Left lung (tissue), 10 donors: ENCODE data around the gene SPATA31C1. TPM values are rescaled to one million over a fixed set of nuclear protein-coding genes. Genes with fewer than 3 reads are reported as not detected.

Experiments
- ATAC-seq: fragments of 200-7000 bp; cut with Tn5 transposase; one replicate; pipeline ENCODE4 v1.9.1; 2020; ENCODE audit warnings: moderate library complexity
- DNase-seq, 4 donors: peaks; one replicate each; pipeline ENCODE4 v3.0.0-alpha.2; 2013 to 2020
- H3K27ac ChIP-seq, 2 donors: fragments of 200-600 bp; sonication (generic) in 1 of 2; one replicate each; pipeline versions ENCODE4 v1.5.0 to v1.8.0; 2020 to 2021
- H3K27me3 ChIP-seq, 2 donors: fragments of 200-600 bp; sonication (generic) in 1 of 2; one replicate each; pipeline versions ENCODE4 v1.5.0 to v1.8.0; 2020 to 2021
- H3K36me3 ChIP-seq, 2 donors: fragments of 200-600 bp; sonication (generic) in 1 of 2; one replicate each; pipeline versions ENCODE4 v1.5.0 to v1.8.0; 2020 to 2021
- H3K4me1 ChIP-seq, 2 donors: fragments of 200-600 bp; one replicate each; pipeline ENCODE4 v1.8.0; 2021
- H3K4me3 ChIP-seq, 2 donors: fragments of 200-600 bp; sonication (generic) in 1 of 2; one replicate each; pipeline versions ENCODE4 v1.5.0 to v1.8.0; 2020 to 2021; ENCODE audit warnings: mild to moderate bottlenecking in 1 of 2
- H3K9me3 ChIP-seq, 2 donors: fragments of 200-600 bp; sonication (generic) in 1 of 2; one replicate each; pipeline versions ENCODE4 v1.5.0 to v1.8.0; 2020 to 2021
- CTCF ChIP-seq, 2 donors: fragments of 200-600 bp; sonication (generic) in 1 of 2; IDR thresholded peaks; one replicate each; pipeline versions ENCODE4 v1.5.0 to v1.8.0; 2021; ENCODE audit warnings: antibody characterized with exemption in 2 of 2
- intact Hi-C, 2 donors: fragments of 100-400 bp; cut with DNase I; formaldehyde crosslinking; loops; one replicate each; pipeline versions ENCODE4 v1.11.2 to v1.14.2; 2022
- polyA plus RNA-seq, 6 donors: library from polyadenylated mRNA; unstranded; fragments of 120-200 nt; gene quantifications; one replicate each; pipeline ENCODE4 v1.2.1, GENCODE V29; 2013; ENCODE audit not compliant: insufficient read length in 6 of 6
- total RNA-seq, 2 donors: library from RNA; stranded (reverse); fragmentation: NEBNext Ultra II Directional; extraction: Animal tissue kit (Norgen Biotek cat#: 25700); gene quantifications; one replicate each; pipeline ENCODE4 v1.2.1, GENCODE V29; 2021
- donor health status: DM: no; HTN: yes; CAD: no.
- donor health status: DM: no; HTN: no; CAD: no.

The SPATA31C1 gene
- total and polyA plus RNA-seq, 8 donors, result 0.07 to 0.11 TPM; not detected in 6

DNA sequence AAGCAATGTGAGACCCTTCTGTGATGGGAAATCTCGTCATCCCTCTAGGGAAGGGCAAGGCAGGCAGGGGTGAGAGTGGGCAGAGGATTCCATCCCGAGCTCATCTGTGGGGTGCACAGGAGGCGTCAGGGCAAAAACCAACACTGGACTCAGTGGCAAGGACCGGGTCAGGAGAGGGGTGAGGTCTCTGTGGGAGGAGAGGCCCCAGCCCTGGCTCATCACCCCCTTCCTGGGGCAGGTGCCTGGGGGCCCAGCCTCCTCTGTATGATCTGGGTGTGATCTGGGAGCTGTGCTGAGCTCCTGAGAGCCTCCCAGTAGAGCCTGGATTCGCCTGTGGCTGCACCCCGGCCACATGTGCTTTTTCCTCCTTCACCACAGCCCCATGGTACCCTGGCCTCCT is 34.5 kb upstream of the SPATA31C1 start:
- ATAC-seq, result no peak
- Histone ChIP-seq H3K27me3 (no peaks in the 10 kb centered on the region), H3K36me3 (no peaks in the 10 kb centered on the region), H3K27ac (no peak overlapping the region), H3K9me3 (no peaks in the 10 kb centered on the region), H3K4me1 (no peaks in the 10 kb centered on the region), H3K4me3 (no peak overlapping the region)
- peak in 1 of 4 donors; percentile 46 for DNase-seq
- no peak for TF ChIP-seq CTCF (IDR thresholded peaks at IDR 0.05)
- intact Hi-C loops, result no loop called here

DNA sequence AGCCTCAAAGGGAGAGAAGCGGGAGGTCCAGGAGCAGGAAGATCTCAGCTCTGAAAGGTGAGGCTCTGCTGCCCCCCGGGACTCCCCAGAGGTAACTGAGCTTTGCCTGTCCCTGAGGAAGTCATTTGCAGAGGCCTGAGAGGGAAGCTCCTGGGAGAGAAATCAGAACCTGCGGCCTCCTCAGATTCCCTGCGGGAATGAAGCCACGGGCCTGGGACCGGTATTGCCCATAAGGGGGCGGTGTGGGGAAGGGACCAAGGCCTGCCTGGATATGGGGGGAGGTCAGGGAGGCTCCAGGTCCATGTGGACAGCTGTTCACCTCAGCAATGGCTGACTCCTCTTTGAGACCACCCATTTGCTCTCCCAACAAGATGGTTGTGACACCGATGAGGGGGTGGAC is 33.8 kb upstream of the SPATA31C1 start:
- Histone ChIP-seq H3K9me3 (no peaks in the 10 kb centered on the region), H3K4me1 (no peaks in the 10 kb centered on the region), H3K36me3 (no peaks in the 10 kb centered on the region), H3K27me3 (no peaks in the 10 kb centered on the region), H3K27ac (no peak overlapping the region), H3K4me3 (no peak overlapping the region)
- DNase-seq (no peak), ATAC-seq (no peak)
- TF ChIP-seq CTCF (IDR thresholded peaks at IDR 0.05), result no peak
- intact Hi-C loops, result no loop called here

GRCh38 chr9:87884578-87885459 is 32.9 kb upstream of the SPATA31C1 start:
- H3K4me1 ChIP-seq, result no peaks in the 10 kb centered on the region
- H3K36me3 ChIP-seq, result no peaks in the 10 kb centered on the region
- DNase-seq (peak in 1 of 4 donors; percentile 64), ATAC-seq (no peak)
- H3K9me3 ChIP-seq, result no peaks in the 10 kb centered on the region
- H3K27ac ChIP-seq, result no peak overlapping the region
- H3K27me3 ChIP-seq, result no peaks in the 10 kb centered on the region
- no peak for TF ChIP-seq CTCF (IDR thresholded peaks at IDR 0.05)
- intact Hi-C loops, result no loop called here
- no peak overlapping the region for H3K4me3 ChIP-seq

- Histone ChIP-seq H3K4me3 (no peak overlapping the region), H3K4me1 (no peaks in the 10 kb centered on the region), H3K36me3 (no peaks in the 10 kb centered on the region), H3K27me3 (no peaks in the 10 kb centered on the region), H3K9me3 (no peaks in the 10 kb centered on the region), H3K27ac (no peak overlapping the region)
- no peak for DNase-seq
- intact Hi-C loops, result no loop called here
- ATAC-seq, result no peak
- TF ChIP-seq CTCF (IDR thresholded peaks at IDR 0.05), result no peak
These were observed 32.1 kb upstream of the SPATA31C1 start for GRCh38 chr9:87885484-87886189.

DNA sequence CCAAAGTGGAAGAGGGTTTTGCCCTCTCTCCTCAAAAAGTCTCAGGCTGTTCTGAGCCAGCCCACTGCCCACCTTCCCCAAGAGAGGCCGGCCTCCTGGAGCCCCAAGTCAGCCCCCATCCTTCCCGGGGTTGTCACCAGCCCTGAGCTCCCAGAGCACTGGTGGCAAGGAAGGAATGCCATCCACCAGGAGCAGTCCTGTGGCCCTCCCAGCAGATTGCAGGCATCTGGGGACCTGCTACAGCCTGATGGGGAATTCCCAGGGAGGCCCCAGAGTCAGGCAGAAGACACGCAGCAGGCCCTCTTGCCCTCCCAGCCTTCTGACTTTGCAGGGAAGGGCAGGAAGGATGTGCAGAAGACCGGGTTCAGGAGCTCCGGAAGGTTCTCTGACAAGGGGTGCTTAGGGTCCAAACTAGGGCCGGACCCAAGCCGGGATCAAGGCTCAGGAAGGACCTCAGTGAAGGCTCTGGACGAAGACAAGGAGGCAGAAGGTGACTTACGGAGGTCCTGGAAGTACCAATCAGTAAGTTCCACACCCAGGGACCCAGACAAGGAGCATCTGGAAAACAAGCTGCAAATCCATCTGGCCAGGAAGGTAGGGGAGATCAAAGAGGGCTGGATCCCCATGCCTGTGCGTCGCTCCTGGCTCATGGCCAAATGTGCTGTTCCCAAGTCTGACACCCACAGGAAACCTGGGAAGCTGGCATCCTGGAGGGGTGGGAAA is 31.4 kb upstream of the SPATA31C1 start:
- DNase-seq (peak in 1 of 4 donors; percentile 53), ATAC-seq (no peak)
- no peak for TF ChIP-seq CTCF (IDR thresholded peaks at IDR 0.05)
- no peaks in the 10 kb centered on the region for H3K4me1 ChIP-seq
- no peak overlapping the region for H3K4me3 ChIP-seq
- no peaks in the 10 kb centered on the region for H3K9me3 ChIP-seq
- intact Hi-C loops, result no loop called here
- no peak overlapping the region for H3K27ac ChIP-seq
- no peaks in the 10 kb centered on the region for H3K36me3 ChIP-seq
- H3K27me3 ChIP-seq, result no peaks in the 10 kb centered on the region
